Breast epithelium (tissue), 4 donors: ENCODE results near the gene TSPEAR. TPM values are rescaled to one million over a fixed set of nuclear protein-coding genes. Genes with fewer than 3 reads are reported as not detected.

ENCODE experiments used
- DNase-seq, 2 donors: peaks; one replicate each; pipeline ENCODE4 v3.0.0-alpha.2; 2019; ENCODE audit warnings: low spot score in 2 of 2
- H3K27ac ChIP-seq, 2 donors: fragments of 200-600 bp; sonication (generic) in 1 of 2; one replicate each; pipeline ENCODE4 v1.5.1; 2016 to 2019; ENCODE audit warnings: mild to moderate bottlenecking in 1 of 2
- H3K27me3 ChIP-seq, 2 donors: fragments of 200-600 bp; sonication (generic) in 1 of 2; one replicate each; pipeline versions ENCODE4 v1.5.1 to v1.6.0; 2017 to 2019; ENCODE audit warnings: control low read depth in 1 of 2, mild to moderate bottlenecking in 1 of 2
- H3K36me3 ChIP-seq: fragments of 200-600 bp; one replicate; pipeline ENCODE4 v1.5.1; 2019
- H3K4me1 ChIP-seq, 2 donors: fragments of 200-600 bp; sonication (generic); one replicate each; pipeline ENCODE4 v1.5.1; 2016 to 2019; ENCODE audit warnings: control low read depth in 1 of 2
- H3K4me3 ChIP-seq, 3 donors: fragments of 200-600 bp; sonication (generic); 1 replicate in 2 of 3; 2 replicates in 1 of 3; pipeline ENCODE4 v1.5.1; 2016 to 2019; ENCODE audit warnings: mild to moderate bottlenecking in 3 of 3, moderate library complexity in 2 of 3
- H3K9me3 ChIP-seq, 2 donors: fragments of 200-600 bp; sonication (generic) in 1 of 2; one replicate each; pipeline ENCODE4 v1.5.1; 2016 to 2019; ENCODE audit warnings: control low read depth in 1 of 2
- CTCF ChIP-seq, 3 donors: fragments of 450-650 bp; IDR thresholded peaks; one replicate each; pipeline ENCODE4 v1.5.1; 2016 to 2017; ENCODE audit warnings: antibody characterized with exemption in 3 of 3, mild to moderate bottlenecking in 3 of 3, moderate library complexity in 3 of 3
- POLR2A ChIP-seq: fragments of 450-650 bp; IDR thresholded peaks from one replicate; pipeline ENCODE4 v1.6.1; 2016; ENCODE audit warnings: antibody characterized with exemption, mild to moderate bottlenecking, moderate library complexity
- POLR2AphosphoS5 ChIP-seq, 3 donors: sonication (generic); formaldehyde crosslinking; IDR thresholded peaks; one replicate each; pipeline ENCODE4 v1.6.1; 2017; ENCODE audit warnings: antibody characterized with exemption in 3 of 3
- intact Hi-C: fragments of 100-400 bp; cut with DNase I; formaldehyde crosslinking; loops from one replicate; pipeline ENCODE4 v1.15.1; 2023; ENCODE audit warnings: low total_unique reads
- total RNA-seq, 3 donors: library from RNA; depleted of rRNA; stranded (reverse); fragments of >200 nt; gene quantifications; one replicate each; pipeline ENCODE4 v1.1.0, GENCODE V29; 2016

Gene TSPEAR
- total RNA-seq, 3 donors from 2014 or later = 0.15 TPM; not detected in 2

- TF ChIP-seq CTCF (IDR thresholded peaks at IDR 0.05) (no peak), POLR2A (no peak), POLR2AphosphoS5 (IDR thresholded peaks at IDR 0.05) (no peak)
These were observed 202.5 kb downstream of the TSPEAR start for GRCh38 chr21:44508711-44509445.

GRCh38 chr21:44508426-44508710 lies 203.0 kb downstream of the TSPEAR start:
- TF ChIP-seq CTCF (IDR thresholded peaks at IDR 0.05) (no peak), POLR2AphosphoS5 (IDR thresholded peaks at IDR 0.05) (no peak), POLR2A (no peak)
- Histone ChIP-seq H3K27me3 (peaks cover 4 to 24% of the 10 kb centered on the region in 2 donors), H3K4me1 (no peaks in the 10 kb centered on the region), H3K27ac (no peak overlapping the region), H3K36me3 (no peaks in the 10 kb centered on the region), H3K4me3 (no peak overlapping the region), H3K9me3 (no peaks in the 10 kb centered on the region)
- intact Hi-C loops = no loop called here
- DNase-seq = no peak

More at GRCh38 chr21:44508711-44509445, 202.5 kb downstream of the TSPEAR start:
- peaks cover 4 to 24% of the 10 kb centered on the region in 2 donors for H3K27me3 ChIP-seq
- no peaks in the 10 kb centered on the region for H3K9me3 ChIP-seq
- no peaks in the 10 kb centered on the region for H3K4me1 ChIP-seq
- H3K27ac ChIP-seq = no peak overlapping the region
- H3K36me3 ChIP-seq = no peaks in the 10 kb centered on the region
- intact Hi-C loops = no loop called here
- no peak for DNase-seq
- no peak overlapping the region for H3K4me3 ChIP-seq

- Histone ChIP-seq H3K4me1 (no peaks in the 10 kb centered on the region), H3K4me3 (no peak overlapping the region), H3K27ac (no peak overlapping the region), H3K27me3 (peaks cover 4 to 24% of the 10 kb centered on the region in 2 donors), H3K9me3 (no peaks in the 10 kb centered on the region), H3K36me3 (no peaks in the 10 kb centered on the region)
- DNase-seq = no peak
- TF ChIP-seq POLR2AphosphoS5 (IDR thresholded peaks at IDR 0.05) = no peak
- TF ChIP-seq CTCF (IDR thresholded peaks at IDR 0.05) = no peak
- no peak for TF ChIP-seq POLR2A
- intact Hi-C loops = no loop called here
These were observed 203.5 kb downstream of the TSPEAR start for GRCh38 chr21:44507673-44508425.

- Histone ChIP-seq H3K9me3 (no peaks in the 10 kb centered on the region), H3K27ac (no peak overlapping the region), H3K36me3 (no peaks in the 10 kb centered on the region), H3K4me1 (no peaks in the 10 kb centered on the region), H3K27me3 (peaks cover 4 to 24% of the 10 kb centered on the region in 2 donors), H3K4me3 (no peak overlapping the region)
- intact Hi-C loops = no loop called here
- TF ChIP-seq POLR2A (no peak), POLR2AphosphoS5 (IDR thresholded peaks at IDR 0.05) (no peak), CTCF (IDR thresholded peaks at IDR 0.05) (no peak)
- DNase-seq = no peak
These were observed 204.8 kb downstream of the TSPEAR start for GRCh38 chr21:44506279-44507255.
